ENCODE measurements around the gene REV3L.

GRCh38 chr6:111478749-111479148 is 4.3 kb downstream of the REV3L start:
- TF ChIP-seq ATF3 (IDR thresholded peaks at IDR 0.05) (no peak), POLR2A (IDR thresholded peaks at IDR 0.05; ENCODE audit: borderline replicate concordance, extremely low read depth, insufficient read depth, insufficient read length) (no peak)
